Tibial nerve (tissue), 4 donors: Measurements from ENCODE around the gene KCNT1.

Experiments used
- CTCF ChIP-seq, 5 experiments: fragments of 200-600 bp in 3 of 5; fragments of 450-650 bp in 2 of 5; sonication (generic) in 3 of 5; IDR thresholded peaks; one replicate each; pipeline ENCODE4 v1.5.1; 2016 to 2019; ENCODE audit warnings: antibody characterized with exemption in 5 of 5, mild to moderate bottlenecking in 3 of 5, moderate library complexity in 2 of 5
- EP300 ChIP-seq, 2 donors: sonication (generic); formaldehyde crosslinking; IDR thresholded peaks; one replicate each; pipeline ENCODE4 v1.6.1; 2017; ENCODE audit warnings: antibody characterized with exemption in 2 of 2, mild to moderate bottlenecking in 1 of 2
- POLR2A ChIP-seq, 2 donors: fragments of 450-650 bp; IDR thresholded peaks; one replicate each; pipeline ENCODE4 v1.6.1; 2017; ENCODE audit warnings: antibody characterized with exemption in 2 of 2, mild to moderate bottlenecking in 2 of 2, moderate library complexity in 2 of 2

DNA sequence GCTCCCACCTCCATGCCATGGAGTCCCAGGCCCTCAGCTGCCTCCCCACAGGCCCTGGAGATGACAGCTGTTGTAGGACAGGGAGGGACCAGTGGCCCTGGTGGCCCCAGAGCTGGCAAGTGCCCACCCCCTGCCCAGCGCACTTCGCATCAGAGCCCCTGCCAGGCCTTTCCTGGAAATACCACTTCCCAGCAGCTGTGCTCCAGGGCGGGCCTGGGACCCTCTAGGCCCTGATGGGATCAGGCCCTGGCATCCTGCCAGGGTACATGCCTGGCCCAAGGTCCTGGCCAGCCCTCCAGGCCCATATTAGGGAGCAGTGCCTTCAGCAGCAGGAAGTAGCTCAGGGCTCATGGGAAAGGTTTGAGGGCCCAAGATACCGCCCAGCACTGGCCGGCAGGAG lies 2.5 kb downstream of the KCNT1 start:
- no peak for TF ChIP-seq POLR2A (IDR thresholded peaks at IDR 0.05)
- no peak for TF ChIP-seq CTCF (IDR thresholded peaks at IDR 0.05)
- TF ChIP-seq EP300 (IDR thresholded peaks at IDR 0.05): no peak
